NCI-H2196 treated with DMSO at 0.1 percent for 48 hours (cell line): Measurements from ENCODE around the gene GCK.
A peak's percentile ranks its signal among the peaks of the same experiment; 100 is the strongest.
"Not testable (repeated sequence)": the region's sequence is repeated elsewhere in the genome, so short reads cannot be mapped to it uniquely, and the experiment has no call there.

Experiments
- DNase-seq: peaks from one replicate; lab custom pipeline; 2025; ENCODE audit not compliant: unreplicated experiment; lab: John Stamatoyannopoulos, UW

GCK gene

DNA sequence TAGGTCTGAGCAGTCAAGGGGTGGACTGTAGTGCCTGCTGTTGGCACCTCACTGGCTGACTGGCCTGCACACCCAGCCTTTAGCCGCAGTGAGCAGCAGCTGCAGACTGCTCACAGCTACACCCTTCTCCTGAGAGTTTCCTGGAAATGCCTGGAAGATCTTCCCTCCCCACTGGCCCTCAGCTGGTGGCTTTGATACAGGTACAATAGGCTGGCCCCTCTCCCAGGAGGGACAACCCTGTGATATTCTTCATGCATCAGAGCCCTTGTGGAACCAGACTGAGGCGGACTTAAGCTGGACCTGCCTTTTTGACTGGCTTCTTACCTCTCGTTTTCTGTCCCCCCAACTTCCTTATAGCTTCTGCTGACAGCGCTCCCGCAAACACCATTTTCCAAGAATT is 6.4 kb downstream of the GCK start:
- DNase-seq, result no peak

DNA sequence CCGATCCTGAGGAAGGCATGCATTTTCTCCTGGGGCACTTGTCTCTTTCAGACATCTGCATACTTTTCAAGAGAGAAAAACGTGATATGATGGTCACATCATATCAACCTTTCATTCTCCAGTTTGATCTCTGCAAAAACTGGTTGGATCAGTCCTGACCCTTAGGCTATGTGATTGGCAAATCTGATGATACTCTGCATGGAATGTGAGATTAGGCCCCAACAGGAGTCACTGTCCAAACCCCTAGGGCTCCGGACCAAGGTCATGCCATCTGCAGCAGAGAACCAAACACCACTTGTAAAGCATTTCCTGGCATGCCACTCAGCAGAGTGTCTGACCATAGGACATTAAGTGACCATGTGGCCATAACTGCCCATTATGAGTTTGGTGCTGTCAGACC is 8.6 kb downstream of the GCK start:
- DNase-seq, result no peak

DNA sequence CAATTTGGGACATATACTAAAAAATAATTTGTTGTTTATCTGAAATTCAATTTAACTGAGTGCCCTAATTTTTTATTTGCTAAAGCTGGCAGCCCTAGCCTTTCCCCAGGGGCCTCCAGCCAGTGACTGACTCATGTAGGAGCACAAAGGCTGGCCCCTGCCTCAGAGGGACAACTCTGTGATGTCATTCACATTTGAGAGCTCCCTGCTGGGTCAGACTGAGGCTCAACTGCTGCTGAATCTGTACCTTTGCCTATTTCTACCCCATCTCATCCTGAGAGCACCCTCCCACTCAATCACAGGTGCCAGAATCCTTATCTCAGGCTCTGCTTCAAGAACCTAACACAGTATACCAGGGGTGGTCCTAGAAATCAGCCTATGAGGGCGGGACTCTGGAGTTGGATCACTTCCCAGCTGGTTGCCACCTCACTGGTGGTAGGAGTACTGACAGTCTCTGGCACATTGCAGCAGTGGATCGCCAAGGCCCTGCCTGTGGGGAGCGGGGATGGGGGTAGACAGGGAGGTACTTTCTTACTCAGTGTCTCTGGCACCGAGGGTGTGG is 11.6 kb downstream of the GCK start:
- DNase-seq, result no peak

DNA sequence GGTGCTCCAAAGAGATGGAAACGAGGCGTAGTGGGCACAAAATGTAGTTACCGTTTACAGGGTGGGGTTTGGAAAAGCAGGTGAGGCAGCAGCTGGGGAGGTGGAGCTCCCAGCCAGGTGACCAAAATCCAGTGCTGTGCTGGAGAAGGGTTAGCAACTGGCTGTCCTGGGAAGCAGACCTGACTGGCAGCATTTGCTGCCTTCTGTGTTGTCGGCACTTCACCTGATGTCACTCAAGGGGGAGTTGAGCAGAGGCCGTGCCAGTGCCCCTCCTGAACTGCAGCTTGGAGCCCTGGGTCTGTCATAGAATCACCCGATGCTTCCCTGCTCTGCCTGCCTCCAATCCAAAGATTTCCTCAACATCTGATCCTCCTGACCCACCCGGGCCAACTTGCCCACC is 12.8 kb downstream of the GCK start:
- DNase-seq, result no peak

DNA sequence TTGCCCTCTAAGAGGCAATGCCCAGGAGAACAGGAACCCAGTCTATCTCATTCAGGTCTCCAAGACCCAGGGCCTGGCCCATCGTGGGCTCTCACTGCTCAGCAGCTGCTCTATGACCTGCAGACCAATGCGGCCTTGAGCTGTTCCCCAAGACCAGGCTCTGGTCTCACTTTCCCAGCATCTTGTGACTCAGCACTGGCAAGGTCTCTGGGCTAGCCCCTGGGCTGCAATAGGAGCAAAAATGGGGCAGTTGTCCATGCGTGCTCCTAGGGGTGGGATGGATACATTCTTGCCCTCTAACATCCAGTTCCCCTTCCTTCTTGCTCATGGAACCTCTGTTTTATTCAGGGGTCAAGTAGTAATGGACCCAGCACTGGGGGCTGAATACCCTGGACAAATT is 13.5 kb downstream of the GCK start:
- DNase-seq, result no peak

DNA sequence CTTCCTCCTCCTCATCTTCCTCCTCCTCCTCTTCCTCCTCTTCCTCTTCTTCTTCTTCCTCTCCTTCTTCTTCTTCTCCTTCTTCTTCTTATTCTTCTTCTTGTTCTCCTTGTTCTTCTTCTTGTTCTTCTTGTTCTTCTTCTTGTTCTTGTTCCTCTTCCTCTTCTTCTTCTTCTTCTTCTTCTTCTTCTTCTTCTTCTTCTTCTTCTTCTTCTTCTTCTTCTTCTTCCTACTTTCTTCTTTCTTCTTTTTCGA is 14.6 kb downstream of the GCK start:
- not testable (repeated sequence) for DNase-seq

DNA sequence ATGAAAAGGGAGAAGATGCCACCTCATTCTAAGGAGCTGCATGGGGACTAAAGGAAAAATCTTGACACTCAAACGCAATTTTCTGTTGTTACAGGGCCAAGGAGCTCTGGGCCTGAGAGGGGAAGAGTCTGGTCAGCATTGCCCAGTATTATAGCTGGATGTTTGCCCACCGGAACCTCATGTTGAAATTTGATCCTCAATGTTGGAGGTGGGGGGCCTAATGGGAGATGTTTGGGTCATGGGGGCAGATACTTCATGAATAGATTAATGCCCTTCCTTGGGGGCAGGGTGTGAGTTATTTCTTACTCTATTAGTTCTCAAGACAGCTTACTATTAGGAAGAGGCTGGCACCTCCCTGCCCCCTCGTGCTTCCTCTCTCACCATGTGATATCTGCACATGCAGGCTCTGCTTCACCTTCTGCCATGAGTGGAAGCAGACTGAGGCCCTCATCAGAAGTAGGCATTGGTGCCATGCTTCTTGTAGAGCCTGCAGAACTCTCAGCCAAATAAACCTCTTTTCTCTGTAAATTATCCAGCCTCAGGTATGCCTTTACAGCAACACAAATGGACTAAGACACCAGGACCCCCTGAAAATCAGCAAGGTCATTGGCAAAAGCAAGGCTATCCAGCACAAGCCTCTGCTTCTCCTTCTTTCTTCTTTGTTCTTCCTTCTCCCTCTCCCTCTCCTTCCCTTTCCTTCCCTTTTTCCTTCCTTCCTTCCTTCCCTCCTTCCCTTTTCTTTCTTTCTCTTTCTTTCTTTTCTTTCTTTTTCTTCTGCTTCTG is 15.1 kb downstream of the GCK start:
- no peak for DNase-seq

DNA sequence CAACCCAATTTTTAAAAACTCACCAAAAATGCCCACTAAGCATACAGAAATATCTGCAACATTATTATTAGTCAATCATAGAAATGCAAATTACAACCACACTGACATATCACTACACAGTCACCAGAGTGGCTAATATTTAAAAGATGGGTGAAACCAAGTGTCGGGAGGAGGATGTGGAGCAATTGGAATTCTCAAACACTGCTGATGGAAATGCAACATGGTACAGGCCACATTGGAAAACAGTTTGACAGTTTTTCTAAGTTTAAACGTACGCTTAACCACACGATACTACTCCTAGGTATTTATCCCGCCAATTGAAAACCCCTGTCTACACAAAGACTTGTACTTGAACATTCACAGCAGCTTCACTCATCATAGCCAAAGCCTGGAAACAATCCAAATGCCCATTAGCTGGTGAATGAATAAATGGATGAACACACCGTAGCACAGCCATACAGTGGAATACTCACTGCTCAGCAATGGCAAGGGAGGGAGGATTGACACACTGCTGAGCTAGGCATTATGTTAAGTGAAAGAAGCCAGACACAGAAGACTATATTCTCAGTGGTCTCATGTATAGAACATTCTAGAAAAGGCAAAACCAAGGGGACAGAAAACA is 16.3 kb downstream of the GCK start:
- DNase-seq, result no peak

DNA sequence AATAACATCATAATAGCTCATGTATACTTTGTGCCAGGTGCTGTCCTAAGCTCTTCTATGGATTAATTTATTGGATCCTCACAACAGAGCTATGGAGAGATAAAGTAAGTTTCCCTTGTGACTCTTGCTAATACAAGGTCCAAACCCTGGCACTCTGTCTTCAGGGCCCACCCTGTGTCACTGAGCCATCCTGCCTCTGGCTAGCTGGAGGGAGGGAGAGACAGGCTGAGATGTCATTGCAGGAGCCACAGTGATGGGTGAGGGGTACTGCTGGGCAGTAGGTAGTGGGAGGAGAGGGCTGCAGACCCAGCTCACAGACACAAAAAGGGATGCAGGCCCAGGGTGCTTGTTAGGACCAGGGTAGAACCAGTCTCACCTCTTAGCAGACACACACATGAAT is 16.9 kb downstream of the GCK start:
- no peak for DNase-seq

DNA sequence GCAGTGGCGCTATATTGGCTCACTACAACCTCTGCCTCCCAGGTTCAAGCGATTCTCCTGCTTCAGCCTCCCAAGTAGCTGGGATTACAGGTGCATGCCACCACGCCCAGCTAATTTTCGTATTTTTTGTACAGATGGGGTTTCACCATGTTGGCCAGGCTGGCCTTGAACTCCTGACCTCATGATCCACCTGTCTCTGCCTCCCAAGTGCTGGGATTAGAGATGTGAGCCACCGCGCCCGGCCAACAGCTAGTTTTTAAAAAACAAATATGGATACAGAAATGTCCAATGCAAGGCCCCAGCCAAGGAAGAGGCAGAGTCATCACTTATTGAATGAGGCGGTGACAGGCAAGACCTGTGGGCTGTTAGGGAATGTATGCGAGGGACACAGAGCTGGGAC is 17.3 kb downstream of the GCK start:
- DNase-seq, result not testable (repeated sequence)

DNA sequence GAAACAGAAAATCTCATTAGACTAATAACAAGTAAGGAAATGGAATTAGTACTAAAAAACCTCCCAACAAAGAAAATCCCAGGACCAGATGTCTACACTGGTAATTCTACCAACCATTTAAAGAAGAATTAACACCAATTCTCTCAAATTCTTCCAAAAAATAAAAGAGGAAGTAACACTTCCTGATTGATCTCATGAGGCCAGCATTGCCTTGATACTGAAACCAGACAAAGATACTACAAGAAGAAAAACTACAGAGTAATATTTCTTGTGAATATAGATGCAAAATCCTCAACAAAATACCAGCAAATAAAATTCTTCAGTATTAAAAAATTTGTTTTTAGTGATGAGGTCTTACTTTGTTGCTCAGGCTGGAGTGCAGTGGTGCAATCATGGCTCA is 21.3 kb downstream of the GCK start:
- DNase-seq, result no peak

DNA sequence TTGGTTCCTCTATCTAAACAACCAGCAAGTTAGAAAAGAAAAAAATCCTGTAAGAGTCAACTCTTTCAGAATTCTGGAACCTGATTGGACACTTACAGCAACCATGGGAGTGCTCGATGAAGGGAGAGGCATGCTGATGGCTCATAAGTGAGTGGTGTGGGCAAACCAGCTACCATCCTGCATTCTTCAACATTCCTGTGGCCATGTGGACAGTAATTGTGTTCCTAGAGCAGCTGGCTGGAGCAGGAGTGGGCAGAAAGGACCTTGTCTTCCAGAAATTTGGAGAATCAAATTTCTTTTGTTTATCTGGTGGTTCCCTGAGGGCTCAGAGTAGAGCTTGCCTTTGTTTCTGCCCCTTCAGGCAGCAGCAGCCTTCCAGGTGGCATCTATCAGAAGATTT is 25.6 kb downstream of the GCK start:
- DNase-seq, result peak; percentile 17

DNA sequence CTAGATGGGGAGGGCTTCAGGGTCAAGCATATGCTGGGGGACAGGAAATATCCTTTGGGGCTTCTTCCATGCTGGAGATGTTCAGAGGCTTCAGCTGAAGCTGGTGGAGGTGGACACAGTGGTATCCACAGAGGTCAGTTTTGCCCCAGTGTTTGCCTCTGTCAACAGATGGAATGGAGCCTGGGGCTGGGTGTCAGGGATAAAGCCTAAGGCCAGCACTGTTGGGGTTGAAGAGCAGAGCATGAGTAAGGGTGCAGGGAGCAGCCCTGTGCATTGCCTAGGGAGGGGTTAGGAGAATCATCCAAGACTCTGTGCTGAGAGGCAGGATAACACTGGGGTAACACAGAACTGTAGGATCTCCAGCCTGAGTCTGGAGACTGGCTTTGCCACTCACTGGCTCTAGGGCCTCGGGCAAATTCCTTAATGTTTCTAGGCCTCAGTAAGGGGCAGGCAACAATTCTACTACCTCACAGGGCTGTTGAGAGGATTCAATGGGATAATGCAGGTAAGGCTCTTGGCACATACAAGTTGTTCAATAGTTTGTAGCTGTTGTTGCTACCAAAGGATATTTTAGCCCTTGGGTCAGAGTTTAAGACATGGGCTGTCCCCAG is 26.3 kb downstream of the GCK start:
- DNase-seq, result no peak

DNA sequence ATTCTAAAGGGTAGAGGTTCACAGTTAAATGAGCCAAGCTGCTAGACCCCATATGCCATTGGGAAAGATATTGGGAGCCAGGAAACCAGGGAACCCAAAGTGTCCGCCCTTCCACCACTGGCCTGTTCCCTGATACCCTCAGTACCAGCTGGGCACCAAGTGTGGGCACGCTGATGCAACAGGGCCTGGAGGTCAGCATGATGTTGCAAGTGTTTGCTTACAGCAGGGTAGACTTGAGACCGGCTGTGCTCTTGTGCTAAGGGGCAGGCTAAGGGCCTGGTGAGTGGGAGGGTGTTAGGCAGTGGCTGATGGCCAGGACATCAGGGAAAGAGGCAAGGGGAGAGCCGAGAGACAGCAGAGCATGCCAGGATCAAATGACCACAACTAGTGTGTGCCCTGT is 27.1 kb downstream of the GCK start:
- no peak for DNase-seq

DNA sequence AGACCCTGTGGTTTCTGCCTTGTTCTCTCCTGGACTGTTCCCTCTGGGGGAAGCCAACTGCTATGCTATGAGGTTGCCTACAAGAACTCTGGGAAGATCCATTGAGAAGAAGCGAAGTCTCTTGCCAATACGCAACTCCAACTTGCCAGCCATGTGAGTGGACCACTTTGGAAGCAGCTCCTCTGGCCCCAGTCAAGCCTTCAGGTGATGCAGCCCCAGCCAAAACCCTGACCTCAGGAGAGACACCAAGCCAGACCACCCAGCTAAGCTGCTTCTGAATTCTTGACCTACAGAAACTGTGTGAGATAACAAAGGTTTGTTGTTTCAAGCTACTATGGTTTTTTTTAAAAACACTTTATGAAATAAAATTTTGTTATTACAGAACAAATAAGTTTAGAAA is 27.9 kb downstream of the GCK start:
- no peak for DNase-seq

DNA sequence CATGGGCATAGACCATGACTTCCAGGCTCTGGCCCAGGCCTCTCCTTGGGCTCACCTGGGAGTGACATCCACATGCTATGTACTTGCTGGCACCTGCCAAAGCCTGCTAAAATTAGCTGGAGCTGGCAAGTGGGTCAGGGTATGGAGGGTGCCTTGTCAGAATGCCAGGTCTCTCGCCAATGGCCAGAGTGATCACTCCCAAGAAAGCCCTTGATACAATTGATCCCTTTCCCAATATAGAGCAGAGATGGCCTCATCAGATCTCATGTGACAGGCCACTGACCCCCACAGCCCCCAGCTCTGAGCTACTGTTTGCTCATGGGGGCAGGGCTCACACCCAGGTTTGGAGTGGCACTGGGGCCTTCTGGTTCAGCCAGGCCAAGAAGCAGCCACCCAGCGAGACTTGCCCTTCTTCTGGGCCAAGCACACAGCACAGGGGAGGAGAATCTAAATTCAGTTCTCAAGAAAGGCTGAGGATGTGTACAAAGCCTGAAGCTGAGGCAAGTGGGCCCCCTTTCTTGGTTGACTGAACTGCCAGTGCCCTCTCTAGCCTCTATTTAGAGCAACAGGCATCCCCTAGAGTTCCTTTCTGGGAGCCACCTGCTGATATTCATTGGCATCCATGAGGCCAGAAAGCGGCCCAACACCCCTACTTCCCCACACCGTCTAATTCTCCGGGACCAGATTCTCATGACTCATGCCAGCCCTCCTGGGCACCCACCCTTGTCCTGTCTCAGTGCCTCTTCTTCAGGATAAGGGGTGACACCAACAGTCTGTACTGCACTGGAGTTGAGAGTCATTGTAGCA is 29.2 kb downstream of the GCK start:
- no peak for DNase-seq

DNA sequence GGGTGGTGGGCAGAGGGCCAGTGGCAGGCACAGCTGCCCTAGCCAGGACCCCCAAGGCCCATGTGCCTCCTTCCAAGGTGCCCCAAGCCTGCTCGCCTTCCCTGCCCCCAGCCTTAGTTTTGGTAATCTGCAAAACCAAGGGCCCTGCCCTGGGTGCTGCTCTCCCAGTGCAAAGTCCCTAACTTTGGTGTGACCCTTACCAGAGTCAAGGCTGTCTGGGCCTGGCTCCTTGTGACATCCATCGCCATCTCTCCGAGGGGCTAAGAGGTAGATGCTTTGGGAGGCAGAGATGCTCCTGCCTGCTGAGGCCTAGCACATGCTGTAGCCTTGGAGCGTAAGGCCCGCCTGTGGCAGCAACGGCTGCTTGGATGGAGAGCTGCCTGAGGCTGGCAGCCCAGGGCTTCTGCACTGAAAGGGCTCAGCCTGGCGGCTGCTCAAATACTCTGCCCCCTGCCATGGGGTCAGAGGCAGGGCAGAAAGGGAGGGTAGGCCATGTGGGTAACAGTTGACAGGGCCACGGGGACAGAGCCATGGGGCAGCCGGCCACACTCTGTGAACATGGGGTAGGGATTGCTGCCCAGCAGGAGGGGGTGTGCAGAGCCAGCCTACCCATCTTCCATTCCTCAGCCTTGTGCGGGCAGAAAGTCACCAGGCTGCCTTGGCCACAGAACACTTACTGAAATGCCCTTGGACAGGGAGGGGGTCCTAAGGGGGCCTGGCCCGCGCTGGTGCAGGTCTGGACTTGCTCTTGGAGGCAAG is 30.2 kb downstream of the GCK start:
- DNase-seq, result no peak

DNA sequence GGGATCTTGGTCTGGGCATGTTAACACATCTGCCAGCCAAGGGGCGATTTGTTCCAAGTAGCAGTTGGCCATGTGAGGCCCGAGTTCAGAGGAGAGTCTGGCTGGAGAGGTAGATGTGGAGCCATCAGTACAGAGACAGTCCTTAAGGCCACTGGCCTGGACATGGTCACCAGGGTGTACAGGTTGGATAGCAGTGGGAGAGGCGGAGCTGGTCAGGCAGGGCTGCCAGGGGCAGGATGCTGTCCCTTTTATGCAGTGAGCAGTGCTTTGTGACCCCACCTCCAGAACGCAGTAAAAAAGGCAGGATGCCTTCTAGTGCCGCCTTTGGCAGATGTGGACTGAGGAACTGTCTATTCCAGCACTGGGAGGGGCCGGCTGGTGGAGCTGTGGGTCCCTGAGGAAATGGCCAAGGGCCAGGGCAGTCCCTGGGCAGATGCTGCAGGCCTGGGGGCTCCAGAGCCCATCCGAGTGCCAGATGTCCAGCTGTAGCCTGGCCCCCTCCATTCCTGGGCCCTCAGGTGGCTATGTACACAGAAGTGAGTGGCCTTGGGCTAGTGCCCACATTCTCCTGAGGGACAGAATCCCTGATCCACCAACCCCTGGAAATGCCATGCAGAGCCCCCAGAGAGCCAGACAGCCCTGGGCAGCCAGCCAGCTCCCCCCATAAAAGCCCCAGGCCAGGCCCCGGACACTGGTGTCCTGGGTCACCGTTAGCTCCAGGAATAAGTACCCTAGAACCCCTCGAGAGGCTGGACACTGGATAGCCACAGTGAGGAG is 31.0 kb downstream of the GCK start:
- DNase-seq, result no peak

DNA sequence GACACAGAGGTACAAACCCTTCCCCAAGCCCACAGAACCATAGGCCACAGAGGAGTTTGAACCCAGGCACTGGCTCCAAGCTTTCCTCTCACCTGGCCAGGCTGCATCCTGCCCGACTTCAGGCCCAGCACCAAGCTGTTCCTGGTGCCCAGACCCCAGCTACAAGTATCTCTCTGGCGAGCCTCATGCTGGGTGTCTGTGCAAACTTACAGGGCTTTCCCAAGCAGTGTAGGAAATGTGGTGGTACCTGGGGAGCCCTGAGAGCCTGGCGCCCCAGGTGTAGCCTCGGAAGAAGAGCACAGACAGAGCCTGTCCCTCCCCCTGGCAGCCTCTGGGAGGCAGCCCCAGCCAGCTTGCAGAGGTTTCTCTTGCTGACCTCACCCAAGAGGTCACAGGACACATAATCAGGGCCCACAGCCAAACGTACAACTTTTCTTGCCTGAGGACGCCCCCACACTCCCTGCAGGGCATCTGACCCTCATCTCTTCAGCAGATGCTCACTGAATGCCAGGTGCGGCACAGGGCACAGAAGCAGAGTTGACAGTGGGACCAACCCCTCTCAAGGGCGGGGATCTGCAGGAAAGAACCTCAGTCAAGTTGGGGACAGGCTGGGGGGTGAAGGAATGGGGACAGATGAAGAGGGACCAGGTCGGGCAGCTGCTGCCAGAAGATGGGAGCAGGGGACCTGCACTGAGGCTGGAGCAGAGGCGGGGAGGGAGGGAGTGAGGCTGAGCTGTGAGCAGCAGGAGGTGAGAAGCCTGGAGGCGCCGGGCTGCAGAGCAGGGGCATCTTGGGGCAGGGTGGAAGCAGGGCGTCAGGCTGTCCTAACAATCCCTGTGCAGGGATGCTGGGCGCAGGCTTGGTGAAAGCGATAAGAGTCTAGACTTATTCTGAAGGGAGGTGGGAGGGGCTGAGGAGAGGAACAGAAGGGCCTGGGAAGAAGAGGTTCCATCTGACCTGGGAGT is 31.8 kb downstream of the GCK start:
- DNase-seq, result no peak
